22Rv1 (cell line): ENCODE data around the gene MTHFD2L.

ENCODE experiments used
- CTCF ChIP-seq: fragments of 450-650 bp; IDR thresholded peaks from 2 replicates; pipeline ENCODE4 v1.5.1; 2017; ENCODE audit warnings: mild to moderate bottlenecking
- ZFX ChIP-seq: fragments of 450-650 bp; IDR thresholded peaks from 2 replicates; pipeline ENCODE4 v1.6.1; 2017; ENCODE audit warnings: antibody characterized with exemption, borderline replicate concordance

GRCh38 chr4:74109870-74110605 lies 47.9 kb upstream of the MTHFD2L start:
- TF ChIP-seq CTCF: no peak
- no peak for TF ChIP-seq ZFX
